ENCODE results near the gene PCDHGA4. TPM values are rescaled to one million over a fixed set of nuclear protein-coding genes. Genes with fewer than 3 reads are reported as not detected.

Gene PCDHGA4
- total RNA-seq, 1 experiment from 2014 or later = 2.6 TPM

- Histone ChIP-seq H3K79me2 (ENCODE audit: insufficient read depth, low read length) (no peaks in the 10 kb centered on the region), H2BK120ac (ENCODE audit: low read depth, low read length, poor library complexity, severe bottlenecking) (no peak overlapping the region), H3K27ac (ENCODE audit: insufficient read length, low read depth, low read length) (no peak overlapping the region), H3K4me1 (ENCODE audit: insufficient read depth, low read length) (no peaks in the 10 kb centered on the region), H3K18ac (ENCODE audit: insufficient read length, low read depth, low read length) (no peak overlapping the region), H3K23ac (ENCODE audit: insufficient read length, low read depth, low read length) (no peak overlapping the region), H2BK5ac (ENCODE audit: insufficient read length, low read length) (no peak overlapping the region), H3K27me3 (ENCODE audit: insufficient read depth, low read length) (no peaks in the 10 kb centered on the region), H2AK5ac (ENCODE audit: insufficient read length, low read length) (no peak overlapping the region), H3K9me3 (ENCODE audit: control insufficient read depth, low read depth, low read length) (peaks cover 34% of the 10 kb centered on the region), H3T11ph (ENCODE audit: low read length) (no peak overlapping the region), H3K23me2 (ENCODE audit: insufficient read length, low read depth, low read length, poor library complexity, severe bottlenecking) (no peaks in the 10 kb centered on the region), H3K9ac (ENCODE audit: extremely low read depth, insufficient read length, low read length) (no peak overlapping the region), H2BK15ac (ENCODE audit: low read depth, low read length) (no peak overlapping the region), H2BK20ac (ENCODE audit: low read depth, low read length, poor library complexity, severe bottlenecking) (no peak overlapping the region), H2BK12ac (ENCODE audit: insufficient read length, low read depth, low read length) (no peak overlapping the region), H3K56ac (ENCODE audit: insufficient read length, low read depth, low read length) (no peak overlapping the region), H4K5ac (ENCODE audit: insufficient read length, low read depth, low read length) (no peak overlapping the region), H3K79me1 (ENCODE audit: insufficient read depth, low read depth, low read length, poor library complexity, severe bottlenecking) (no peaks in the 10 kb centered on the region), H4K91ac (ENCODE audit: insufficient read length, low read depth, low read length) (no peak overlapping the region), H3K14ac (ENCODE audit: insufficient read depth, low read length) (no peak overlapping the region), H4K8ac (replicated peaks; ENCODE audit: insufficient read length, low read depth, low read length) (no peak overlapping the region), H2AFZ (ENCODE audit: low read length) (no peak overlapping the region), H3K4ac (ENCODE audit: low read depth, low read length) (no peak overlapping the region), H4K20me1 (ENCODE audit: control insufficient read depth, insufficient read depth, insufficient read length) (no peaks in the 10 kb centered on the region), H3K4me2 (ENCODE audit: insufficient read depth, insufficient read length, low read length) (no peak overlapping the region)
- TF ChIP-seq, protein P1, sequence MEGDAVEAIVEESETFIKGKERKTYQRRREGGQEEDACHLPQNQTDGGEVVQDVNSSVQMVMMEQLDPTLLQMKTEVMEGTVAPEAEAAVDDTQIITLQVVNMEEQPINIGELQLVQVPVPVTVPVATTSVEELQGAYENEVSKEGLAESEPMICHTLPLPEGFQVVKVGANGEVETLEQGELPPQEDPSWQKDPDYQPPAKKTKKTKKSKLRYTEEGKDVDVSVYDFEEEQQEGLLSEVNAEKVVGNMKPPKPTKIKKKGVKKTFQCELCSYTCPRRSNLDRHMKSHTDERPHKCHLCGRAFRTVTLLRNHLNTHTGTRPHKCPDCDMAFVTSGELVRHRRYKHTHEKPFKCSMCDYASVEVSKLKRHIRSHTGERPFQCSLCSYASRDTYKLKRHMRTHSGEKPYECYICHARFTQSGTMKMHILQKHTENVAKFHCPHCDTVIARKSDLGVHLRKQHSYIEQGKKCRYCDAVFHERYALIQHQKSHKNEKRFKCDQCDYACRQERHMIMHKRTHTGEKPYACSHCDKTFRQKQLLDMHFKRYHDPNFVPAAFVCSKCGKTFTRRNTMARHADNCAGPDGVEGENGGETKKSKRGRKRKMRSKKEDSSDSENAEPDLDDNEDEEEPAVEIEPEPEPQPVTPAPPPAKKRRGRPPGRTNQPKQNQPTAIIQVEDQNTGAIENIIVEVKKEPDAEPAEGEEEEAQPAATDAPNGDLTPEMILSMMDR (conservative IDR thresholded peaks at IDR 0.05) = no peak
- Mint-ChIP-seq H3K36me3 (ENCODE audit: insufficient read depth in 1 of 3, low read depth in 3 of 3) (peaks cover 36 to 48% (median 46%) of the 10 kb centered on the region in 3 experiments), H3K4me1 (no peaks in the 10 kb centered on the region), H3K27me3 (ENCODE audit: low read depth) (peaks cover 9% of the 10 kb centered on the region), H3K4me3 (no peak overlapping the region), H3K27ac (no peak overlapping the region), H3K9me3 (peaks cover 59 to 61% of the 10 kb centered on the region in 2 experiments)
- DNase-seq = no peak
- no CpG with 5 or more reads among the region's 69 CpGs for WGBS (ENCODE audit: extremely low coverage, insufficient read length, low lambda C conversion rate)
Measured at GRCh38 chr5:141371572-141372475, 17.0 kb downstream of the PCDHGA4 start.

Measured in H9 (cell line).